K562 (cell line): ENCODE results near the gene C1orf174. TPM values are rescaled to one million over a fixed set of nuclear protein-coding genes. Genes with fewer than 3 reads are reported as not detected.

ENCODE experiments used
- CBX8 ChIP-seq: fragments of 200-600 bp; sonication (generic); IDR thresholded peaks from 2 replicates; pipeline ENCODE4 v1.6.1; 2012; ENCODE audit warnings: borderline replicate concordance, mixed run types, low read depth, mild to moderate bottlenecking, moderate library complexity, mixed read lengths, low read length, control low read depth, inconsistent platforms; ENCODE audit not compliant: poor library complexity, severe bottlenecking; ENCODE audit errors: extremely low read depth
- CSDE1 ChIP-seq, 2 experiments: fragments of 450-650 bp; IDR thresholded peaks; 2 replicates each; pipeline ENCODE4 v1.6.1; 2016; ENCODE audit warnings: mild to moderate bottlenecking in 1 of 2
- E2F6 ChIP-seq, 2 experiments: IDR thresholded peaks; 2 replicates each; pipeline ENCODE4 v1.6.1; 2011; ENCODE audit warnings: borderline replicate concordance in 1 of 2, control low read depth in 1 of 2, low read depth in 1 of 2, low read length in 1 of 2, mild to moderate bottlenecking in 1 of 2, mixed read lengths in 1 of 2, moderate library complexity in 1 of 2; ENCODE audit not compliant: insufficient read depth in 1 of 2, insufficient read length in 1 of 2, poor library complexity in 1 of 2, severe bottlenecking in 1 of 2; ENCODE audit errors: extremely low read depth in 1 of 2
- HMGXB4 ChIP-seq: sonication (generic); formaldehyde crosslinking; IDR thresholded peaks from 2 replicates; pipeline ENCODE4 v1.8.1; 2023; ENCODE audit warnings: mild to moderate bottlenecking, missing genetic modification reagents
- NCOA2 ChIP-seq, 2 experiments: fragments of 450-650 bp; IDR thresholded peaks; 2 replicates each; pipeline ENCODE4 v1.6.1; 2018; ENCODE audit warnings: mild to moderate bottlenecking in 2 of 2, moderate library complexity in 1 of 2; ENCODE audit not compliant: partially characterized antibody in 2 of 2
- NR2C1 ChIP-seq, 2 experiments: fragments of 450-650 bp; IDR thresholded peaks; 2 replicates each; pipeline ENCODE4 v1.6.1; 2017; ENCODE audit warnings: mild to moderate bottlenecking in 2 of 2, antibody characterized with exemption in 1 of 2, inconsistent platforms in 1 of 2, missing compliant biosample characterization in 1 of 2, missing genetic modification characterization in 1 of 2
- PHF8 ChIP-seq: fragments of 200-600 bp; sonication (generic); IDR thresholded peaks from 2 replicates; pipeline ENCODE4 v1.6.1; 2012; ENCODE audit warnings: mixed run types, mild to moderate bottlenecking, inconsistent platforms, low read length, moderate library complexity, borderline replicate concordance
- PRMT5 ChIP-seq: sonication (generic); formaldehyde crosslinking; IDR thresholded peaks from 2 replicates; pipeline ENCODE4 v1.5.0; 2020; ENCODE audit warnings: missing genetic modification reagents
- TBL1XR1 ChIP-seq, 2 experiments: IDR thresholded peaks; 2 replicates each; pipeline ENCODE4 v1.6.1; 2012; ENCODE audit warnings: improper control_type of control experiment in 2 of 2, low read length in 2 of 2, mild to moderate bottlenecking in 1 of 2
- TEAD4 ChIP-seq, 2 experiments: sonication (generic) in 1 of 2; formaldehyde crosslinking in 1 of 2; IDR thresholded peaks; 2 replicates each; pipeline versions ENCODE4 v1.6.1 to v1.8.0; 2012 to 2022; ENCODE audit warnings: borderline replicate concordance in 1 of 2, inconsistent platforms in 1 of 2, low read length in 1 of 2, mild to moderate bottlenecking in 1 of 2, missing genetic modification reagents in 1 of 2
- TRIM28 ChIP-seq: fragments of 450-650 bp; IDR thresholded peaks from 2 replicates; pipeline ENCODE4 v1.6.1; 2017
- VEZF1 ChIP-seq: fragments of 200-800 bp; sonication (Bioruptor generic); IDR thresholded peaks from 2 replicates; pipeline ENCODE4 v1.6.1; 2017; ENCODE audit warnings: missing genetic modification characterization, missing compliant biosample characterization
- ZNF3 ChIP-seq: fragments of 250-450 bp; sonication (Bioruptor Pico); IDR thresholded peaks from 2 replicates; pipeline ENCODE4 v1.5.0; 2021; ENCODE audit warnings: mild to moderate bottlenecking, moderate library complexity
- polyA plus RNA-seq, 8 experiments: library from polyadenylated mRNA; depleted of rRNA in 4 of 8; stranded (reverse) in 5 of 8; unstranded in 3 of 8; fragments of >200 nt; fragmentation: Nextera tagmentation in 2 of 8; fragmentation: Illumina TruSeq in 1 of 8; extraction: Ambion mirVana in 2 of 8; extraction: Trizol in 1 of 8; gene quantifications; 2 replicates each; pipeline versions ENCODE4 v1.2.1 to v1.2.3, GENCODE V29; 2011 to 2014; ENCODE audit warnings: inconsistent platforms in 1 of 8, missing spikeins in 1 of 8
- total RNA-seq, 7 experiments: library from RNA; depleted of rRNA in 6 of 7; stranded (reverse); fragments of >200 nt in 6 of 7; fragmentation: Illumina TruSeq in 2 of 7; extraction: Trizol in 2 of 7; gene quantifications; 2 replicates each; pipeline versions ENCODE4 v1.2.1 to v1.2.3, GENCODE V29; 2011 to 2021; ENCODE audit warnings: low replicate concordance in 1 of 7

The C1orf174 gene
- total and polyA plus RNA-seq, 9 of the 15 experiments (the other 6 are each of a cell fraction or from before 2014, with no cell fraction given): 38.5 to 64.9 (median 45.4) TPM

- TF ChIP-seq PHF8 (peak; percentile 53; the same call in 1 of the 2 replicates), E2F6 (IDR thresholded peaks at IDR 0.05; ENCODE audit: borderline replicate concordance in 1 of 2, extremely low read depth in 1 of 2, insufficient read depth in 1 of 2, insufficient read length in 1 of 2, low read depth in 1 of 2, low read length in 1 of 2, poor library complexity in 1 of 2, severe bottlenecking in 1 of 2) (peak; percentile 78 to 82), CSDE1 (IDR thresholded peaks at IDR 0.05) (no peak), TBL1XR1 (IDR thresholded peaks at IDR 0.05; ENCODE audit: low read length in 2 of 2) (no peak), NR2C1 (IDR thresholded peaks at IDR 0.05) (no peak), NR2C1 (tag; IDR thresholded peaks at IDR 0.05) (no peak), CBX8 (no peak), TRIM28 (no peak), HMGXB4 (CRISPR knock-in tag) (no peak), ZNF3 (CRISPR knock-in tag) (no peak), PRMT5 (CRISPR knock-in tag) (no peak), TEAD4 (IDR thresholded peaks at IDR 0.05; ENCODE audit: low read length) (no peak; the same call in 1 of the 2 replicates), TEAD4 (CRISPR knock-in tag; IDR thresholded peaks at IDR 0.05; ENCODE audit: borderline replicate concordance) (no peak), VEZF1 (CRISPR knock-in tag) (no peak), NCOA2 (IDR thresholded peaks at IDR 0.05; ENCODE audit: partially characterized antibody in 2 of 2) (no peak)
Observed at GRCh38 chr1:3900969-3901529, 977 bp upstream of the C1orf174 start (continued).
